IgD-negative memory B cell (primary cell): ENCODE data around the gene AIG1. TPM values are rescaled to one million over a fixed set of nuclear protein-coding genes. Genes with fewer than 3 reads are reported as not detected.
A peak's percentile ranks its signal among the peaks of the same experiment; 100 is the strongest.
"Not testable (repeated sequence)": the region's sequence is repeated elsewhere in the genome, so short reads cannot be mapped to it uniquely, and the experiment has no call there.

Experiments used
- H3K27ac Mint-ChIP-seq, 3 donors: one replicate each; pipeline ENCODE4 v1.8.0; 2020 to 2022; ENCODE audit warnings: mild to moderate bottlenecking in 3 of 3, mixed read lengths in 3 of 3, moderate library complexity in 1 of 3
- H3K27me3 Mint-ChIP-seq: one replicate; pipeline ENCODE4 v1.8.0; 2021; ENCODE audit warnings: mixed read lengths
- H3K36me3 Mint-ChIP-seq: one replicate; pipeline ENCODE4 v1.8.0; 2020; ENCODE audit warnings: mild to moderate bottlenecking, mixed read lengths
- H3K4me1 Mint-ChIP-seq, 3 donors: one replicate each; pipeline ENCODE4 v1.8.0; 2020 to 2022; ENCODE audit warnings: mixed read lengths in 3 of 3, mild to moderate bottlenecking in 1 of 3
- H3K4me3 Mint-ChIP-seq, 4 donors: one replicate each; pipeline ENCODE4 v1.8.0; 2020 to 2022; ENCODE audit warnings: mild to moderate bottlenecking in 4 of 4, mixed read lengths in 4 of 4, moderate library complexity in 3 of 4
- H3K9me3 Mint-ChIP-seq, 3 donors: one replicate each; pipeline ENCODE4 v1.8.0; 2020 to 2021; ENCODE audit warnings: mixed read lengths in 3 of 3, mild to moderate bottlenecking in 1 of 3
- polyA plus RNA-seq: library from polyadenylated mRNA; unstranded; fragments of 300-500 nt; fragmentation: Illumina TruSeq; gene quantifications from one replicate; pipeline ENCODE4 v1.2.3, GENCODE V29; 2021

AIG1 gene
- polyA plus RNA-seq, 1 donor from 2014 or later: 23.0 TPM

GRCh38 chr6:143064271-143064670 is 3.6 kb downstream of the AIG1 start:
- Mint-ChIP-seq H3K4me1 (peaks cover 20 to 32% (median 20%) of the 10 kb centered on the region in 3 donors), H3K4me3 (peak overlapping the region in 1 of 4 donors; percentile 72), H3K36me3 (no peaks in the 10 kb centered on the region), H3K9me3 (no peaks in the 10 kb centered on the region), H3K27me3 (no peaks in the 10 kb centered on the region), H3K27ac (no peak overlapping the region)

GRCh38 chr6:143064951-143065683 is 4.4 kb downstream of the AIG1 start:
- H3K4me3 Mint-ChIP-seq: no peak overlapping the region
- H3K4me1 Mint-ChIP-seq: peaks cover 13 to 27% (median 14%) of the 10 kb centered on the region in 3 donors
- H3K36me3 Mint-ChIP-seq: no peaks in the 10 kb centered on the region
- no peaks in the 10 kb centered on the region for H3K27me3 Mint-ChIP-seq
- no peaks in the 10 kb centered on the region for H3K9me3 Mint-ChIP-seq
- no peak overlapping the region for H3K27ac Mint-ChIP-seq

- Mint-ChIP-seq H3K27me3 (no peaks in the 10 kb centered on the region), H3K4me1 (peaks cover 0 to 9% (median 1%) of the 10 kb centered on the region in 3 donors), H3K27ac (no peak overlapping the region), H3K36me3 (no peaks in the 10 kb centered on the region), H3K4me3 (no peak overlapping the region), H3K9me3 (no peaks in the 10 kb centered on the region)
Measured at GRCh38 chr6:143068001-143068400, 7.3 kb downstream of the AIG1 start.

GRCh38 chr6:143074101-143074500 is 13.4 kb downstream of the AIG1 start:
- Mint-ChIP-seq H3K4me3 (no peak overlapping the region), H3K27ac (peak overlapping the region in 1 of 3 donors; percentile 47), H3K27me3 (no peaks in the 10 kb centered on the region), H3K4me1 (peaks cover 0 to 4% (median 0%) of the 10 kb centered on the region in 3 donors), H3K36me3 (peaks cover 2% of the 10 kb centered on the region), H3K9me3 (peaks cover 2 to 9% (median 4%) of the 10 kb centered on the region in 3 donors)

GRCh38 chr6:143074670-143075318 is 14.1 kb downstream of the AIG1 start:
- Mint-ChIP-seq H3K4me1 (peaks cover 0 to 4% (median 0%) of the 10 kb centered on the region in 3 donors), H3K27me3 (no peaks in the 10 kb centered on the region), H3K27ac (peak overlapping the region in 1 of 3 donors; percentile 47), H3K4me3 (no peak overlapping the region), H3K9me3 (peaks cover 2 to 9% (median 4%) of the 10 kb centered on the region in 3 donors), H3K36me3 (peaks cover 2% of the 10 kb centered on the region)

GRCh38 chr6:143078468-143079324 is 18.0 kb downstream of the AIG1 start:
- Mint-ChIP-seq H3K4me1 (peaks cover 0 to 3% (median 0%) of the 10 kb centered on the region in 3 donors), H3K4me3 (no peak overlapping the region), H3K9me3 (peaks cover 2 to 9% (median 4%) of the 10 kb centered on the region in 3 donors), H3K27ac (no peak overlapping the region), H3K27me3 (no peaks in the 10 kb centered on the region), H3K36me3 (peaks cover 2% of the 10 kb centered on the region)

- H3K9me3 Mint-ChIP-seq: peaks cover 1 to 9% (median 3%) of the 10 kb centered on the region in 3 donors
- H3K4me1 Mint-ChIP-seq: peaks cover 0 to 3% (median 0%) of the 10 kb centered on the region in 3 donors
- H3K27me3 Mint-ChIP-seq: no peaks in the 10 kb centered on the region
- H3K36me3 Mint-ChIP-seq: peaks cover 2% of the 10 kb centered on the region
- H3K4me3 Mint-ChIP-seq: no peak overlapping the region
- no peak overlapping the region for H3K27ac Mint-ChIP-seq
Measured at GRCh38 chr6:143079325-143079640, 18.6 kb downstream of the AIG1 start.

- not testable (repeated sequence) for H3K36me3 Mint-ChIP-seq, H3K9me3 Mint-ChIP-seq, H3K27ac Mint-ChIP-seq, H3K27me3 Mint-ChIP-seq, H3K4me1 Mint-ChIP-seq, H3K4me3 Mint-ChIP-seq
Measured at GRCh38 chr6:143082274-143082673, 21.6 kb downstream of the AIG1 start.

GRCh38 chr6:143084019-143084418 is 23.3 kb downstream of the AIG1 start:
- H3K36me3 Mint-ChIP-seq, H3K9me3 Mint-ChIP-seq, H3K27ac Mint-ChIP-seq, H3K4me1 Mint-ChIP-seq, H3K4me3 Mint-ChIP-seq, H3K27me3 Mint-ChIP-seq: not testable (repeated sequence)

- H3K4me1 Mint-ChIP-seq, H3K27ac Mint-ChIP-seq, H3K27me3 Mint-ChIP-seq: not testable (repeated sequence)
Measured at GRCh38 chr6:143087335-143087734, 26.6 kb downstream of the AIG1 start.

GRCh38 chr6:143087856-143088255 is 27.2 kb downstream of the AIG1 start:
- H3K27ac Mint-ChIP-seq: no peak overlapping the region
- H3K9me3 Mint-ChIP-seq: no peaks in the 10 kb centered on the region
- H3K27me3 Mint-ChIP-seq: no peaks in the 10 kb centered on the region
- H3K36me3 Mint-ChIP-seq: peaks cover 5% of the 10 kb centered on the region
- peaks cover 0 to 2% (median 0%) of the 10 kb centered on the region in 3 donors for H3K4me1 Mint-ChIP-seq
- H3K4me3 Mint-ChIP-seq: no peak overlapping the region

More at GRCh38 chr6:143087335-143087734, 26.6 kb downstream of the AIG1 start:
- not testable (repeated sequence) for H3K9me3 Mint-ChIP-seq, H3K36me3 Mint-ChIP-seq, H3K4me3 Mint-ChIP-seq

GRCh38 chr6:143090314-143091044 is 29.8 kb downstream of the AIG1 start:
- H3K9me3 Mint-ChIP-seq: no peaks in the 10 kb centered on the region
- no peak overlapping the region for H3K4me3 Mint-ChIP-seq
- no peak overlapping the region for H3K27ac Mint-ChIP-seq
- H3K4me1 Mint-ChIP-seq: peaks cover 0 to 2% (median 0%) of the 10 kb centered on the region in 3 donors
- H3K36me3 Mint-ChIP-seq: peaks cover 5% of the 10 kb centered on the region
- H3K27me3 Mint-ChIP-seq: no peaks in the 10 kb centered on the region

- Mint-ChIP-seq H3K9me3 (no peaks in the 10 kb centered on the region), H3K36me3 (no peaks in the 10 kb centered on the region), H3K4me1 (peaks cover 0 to 4% (median 2%) of the 10 kb centered on the region in 3 donors), H3K4me3 (no peak overlapping the region), H3K27ac (no peak overlapping the region), H3K27me3 (no peaks in the 10 kb centered on the region)
Measured at GRCh38 chr6:143092768-143093167, 32.1 kb downstream of the AIG1 start.

GRCh38 chr6:143093290-143093689 is 32.6 kb downstream of the AIG1 start:
- no peak overlapping the region for H3K27ac Mint-ChIP-seq
- no peaks in the 10 kb centered on the region for H3K36me3 Mint-ChIP-seq
- no peak overlapping the region for H3K4me3 Mint-ChIP-seq
- H3K27me3 Mint-ChIP-seq: no peaks in the 10 kb centered on the region
- H3K4me1 Mint-ChIP-seq: peaks cover 0 to 4% (median 2%) of the 10 kb centered on the region in 3 donors
- no peaks in the 10 kb centered on the region for H3K9me3 Mint-ChIP-seq
